Measurements from ENCODE around the gene IL17REL. TPM values are rescaled to one million over a fixed set of nuclear protein-coding genes. Genes with fewer than 3 reads are reported as not detected.

Gene IL17REL
- total and polyA plus RNA-seq, 3 experiments from 2014 or later, result 0.20 to 0.29 TPM; not detected in 1

DNA sequence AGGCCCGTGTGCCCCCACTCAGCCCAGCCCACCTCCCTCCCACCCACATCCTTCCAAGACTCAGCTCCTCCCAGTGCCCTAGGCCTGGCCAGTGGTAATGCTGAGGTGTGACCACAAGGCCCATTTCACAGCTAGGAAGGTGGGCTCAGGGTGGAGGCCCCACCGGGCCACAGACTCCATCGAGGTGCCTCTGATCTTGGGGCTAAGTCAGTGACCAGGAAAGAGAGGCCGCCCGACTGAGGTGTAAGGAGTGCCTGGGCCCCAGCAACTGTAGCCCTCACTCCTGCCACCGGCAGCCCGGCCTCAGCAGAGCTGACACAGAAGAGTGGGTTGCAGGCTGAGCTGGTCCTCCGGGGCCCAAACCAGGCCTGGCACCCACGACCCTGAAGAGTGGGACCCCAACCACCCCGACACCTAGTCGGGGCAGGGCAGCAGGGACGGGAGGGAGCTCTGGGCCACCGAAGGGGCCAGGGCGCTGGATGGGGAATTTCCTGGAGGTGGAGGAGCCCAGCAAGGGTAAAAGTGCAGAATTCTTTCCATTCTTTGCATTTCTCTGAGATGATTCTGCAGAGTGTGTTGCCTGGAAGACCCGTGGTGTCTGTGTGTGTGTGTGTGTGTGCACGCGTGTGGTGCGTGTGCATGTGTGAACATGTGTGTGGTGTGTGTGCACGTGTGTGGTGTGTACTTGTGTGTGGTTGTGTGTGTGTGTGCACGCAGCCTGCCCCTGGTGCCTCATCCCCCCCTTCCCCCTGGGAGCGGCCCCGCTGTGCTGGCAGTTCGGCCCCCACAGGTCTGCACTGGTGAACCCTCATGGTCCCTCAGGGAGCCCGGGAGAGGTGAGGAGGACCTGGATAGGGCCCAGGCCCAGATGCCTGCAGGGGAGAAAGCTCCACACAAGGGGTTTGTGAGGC lies 60.3 kb downstream of the IL17REL start:
- no peak overlapping the region for H3K27ac ChIP-seq (ENCODE audit: low read depth, low read length)
- H3K27me3 ChIP-seq (ENCODE audit: insufficient read depth, low read length, poor library complexity, severe bottlenecking), result no peaks in the 10 kb centered on the region
- Mint-ChIP-seq H3K4me3 (no peak overlapping the region), H3K9me3 (no peaks in the 10 kb centered on the region), H3K27me3 (peaks cover 0 to 2% of the 10 kb centered on the region in 2 donors), H3K4me1 (peaks cover 0 to 2% (median 0%) of the 10 kb centered on the region in 3 donors), H3K36me3 (no peaks in the 10 kb centered on the region), H3K27ac (no peak overlapping the region)
- no peaks in the 10 kb centered on the region for H3K4me1 ChIP-seq (ENCODE audit: insufficient read depth, low read length)
- ChIA-PET POLR2A (no interaction called here), CTCF (no interaction called here)
- no peaks in the 10 kb centered on the region for H3K9me3 ChIP-seq (ENCODE audit: low read length)
- no peak overlapping the region for H3K4me3 ChIP-seq (ENCODE audit: low read length)
- no peak for DNase-seq
- no peaks in the 10 kb centered on the region for H3K36me3 ChIP-seq (ENCODE audit: insufficient read depth, low read length)

DNA sequence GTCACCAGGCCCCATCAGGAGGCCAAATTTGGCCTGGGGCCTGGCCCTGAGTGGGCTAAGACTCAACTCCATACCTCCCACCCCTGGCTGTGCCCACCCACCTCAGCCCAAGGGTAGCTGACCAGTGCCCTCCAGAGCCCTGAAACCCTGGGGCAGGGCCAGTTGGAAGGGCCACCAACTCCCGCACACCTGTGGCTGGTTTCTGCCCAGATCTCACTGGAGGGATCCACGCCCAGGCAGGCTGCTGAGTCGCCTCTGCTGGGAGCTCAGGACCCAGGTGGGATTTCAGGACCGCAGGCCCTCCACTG lies 60.9 kb downstream of the IL17REL start:
- no peak overlapping the region for H3K27ac ChIP-seq (ENCODE audit: low read depth, low read length)
- H3K36me3 ChIP-seq (ENCODE audit: insufficient read depth, low read length), result no peaks in the 10 kb centered on the region
- H3K4me1 Mint-ChIP-seq, result peaks cover 0 to 1% (median 0%) of the 10 kb centered on the region in 3 donors
- no peaks in the 10 kb centered on the region for H3K27me3 ChIP-seq (ENCODE audit: insufficient read depth, low read length, poor library complexity, severe bottlenecking)
- no peaks in the 10 kb centered on the region for H3K9me3 ChIP-seq (ENCODE audit: low read length)
- H3K36me3 Mint-ChIP-seq, result no peaks in the 10 kb centered on the region
- peaks cover 3% of the 10 kb centered on the region for H3K4me1 ChIP-seq (ENCODE audit: insufficient read depth, low read length)
- no peak overlapping the region for H3K4me3 Mint-ChIP-seq
- no peak for DNase-seq
- CTCF ChIA-PET, result no interaction called here
- POLR2A ChIA-PET, result no interaction called here
- no peak overlapping the region for H3K4me3 ChIP-seq (ENCODE audit: low read length)
- H3K27me3 Mint-ChIP-seq, result no peaks in the 10 kb centered on the region
- no peaks in the 10 kb centered on the region for H3K9me3 Mint-ChIP-seq
- H3K27ac Mint-ChIP-seq, result no peak overlapping the region

DNA sequence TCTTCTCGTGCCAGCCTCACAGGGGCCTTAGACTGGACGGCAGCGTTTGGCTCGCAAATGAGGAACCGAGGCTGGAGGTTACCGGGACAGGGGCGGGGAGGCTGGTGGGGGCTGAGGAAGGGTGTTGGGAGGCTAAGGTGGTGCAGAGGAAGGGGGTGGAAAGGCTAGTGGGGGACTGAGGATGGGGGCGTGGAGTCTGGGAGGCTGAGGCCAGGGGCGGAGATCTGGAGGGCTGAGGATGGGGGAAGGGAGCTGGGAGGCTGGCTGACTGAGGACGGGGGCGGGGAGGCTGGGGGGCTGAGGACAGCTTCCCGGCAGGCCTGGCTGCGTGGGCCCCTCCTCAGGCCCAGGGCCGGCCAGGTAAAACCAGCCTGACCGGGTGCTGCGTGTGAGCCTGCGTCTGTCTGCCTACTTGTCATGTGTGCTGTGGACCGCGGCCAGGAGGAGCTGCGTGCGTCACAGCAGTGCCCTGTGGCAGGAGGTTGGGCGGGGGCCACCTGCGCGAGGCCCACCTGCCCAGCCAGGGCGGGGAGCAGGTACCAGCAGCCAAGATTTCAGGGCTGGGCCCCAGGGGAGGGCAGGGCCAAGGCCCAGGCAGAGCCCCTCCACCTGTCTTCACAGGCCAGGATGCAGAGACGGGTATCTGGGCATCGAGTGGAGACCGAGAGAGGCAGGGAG lies 61.4 kb downstream of the IL17REL start:
- H3K9me3 Mint-ChIP-seq, result no peaks in the 10 kb centered on the region
- no peak for DNase-seq
- H3K4me1 ChIP-seq (ENCODE audit: insufficient read depth, low read length), result peaks cover 8% of the 10 kb centered on the region
- H3K27me3 Mint-ChIP-seq, result no peaks in the 10 kb centered on the region
- H3K36me3 ChIP-seq (ENCODE audit: insufficient read depth, low read length), result no peaks in the 10 kb centered on the region
- H3K27me3 ChIP-seq (ENCODE audit: insufficient read depth, low read length, poor library complexity, severe bottlenecking), result no peaks in the 10 kb centered on the region
- CTCF ChIA-PET, result no interaction called here
- no peak overlapping the region for H3K4me3 Mint-ChIP-seq
- peak overlapping the region in 1 of 8 donors; percentile 54 for H3K27ac Mint-ChIP-seq
- no peak overlapping the region for H3K4me3 ChIP-seq (ENCODE audit: low read length)
- H3K36me3 Mint-ChIP-seq, result no peaks in the 10 kb centered on the region
- peaks cover 0 to 5% (median 2%) of the 10 kb centered on the region in 3 donors for H3K4me1 Mint-ChIP-seq
- POLR2A ChIA-PET, result interaction anchor here (0.7 kb wide), 1 partner anchor 21 kb away, joined by 5 read pairs; no protein-coding TSS in a partner anchor
- H3K27ac ChIP-seq (ENCODE audit: low read depth, low read length), result no peak overlapping the region
- no peaks in the 10 kb centered on the region for H3K9me3 ChIP-seq (ENCODE audit: low read length)

DNA sequence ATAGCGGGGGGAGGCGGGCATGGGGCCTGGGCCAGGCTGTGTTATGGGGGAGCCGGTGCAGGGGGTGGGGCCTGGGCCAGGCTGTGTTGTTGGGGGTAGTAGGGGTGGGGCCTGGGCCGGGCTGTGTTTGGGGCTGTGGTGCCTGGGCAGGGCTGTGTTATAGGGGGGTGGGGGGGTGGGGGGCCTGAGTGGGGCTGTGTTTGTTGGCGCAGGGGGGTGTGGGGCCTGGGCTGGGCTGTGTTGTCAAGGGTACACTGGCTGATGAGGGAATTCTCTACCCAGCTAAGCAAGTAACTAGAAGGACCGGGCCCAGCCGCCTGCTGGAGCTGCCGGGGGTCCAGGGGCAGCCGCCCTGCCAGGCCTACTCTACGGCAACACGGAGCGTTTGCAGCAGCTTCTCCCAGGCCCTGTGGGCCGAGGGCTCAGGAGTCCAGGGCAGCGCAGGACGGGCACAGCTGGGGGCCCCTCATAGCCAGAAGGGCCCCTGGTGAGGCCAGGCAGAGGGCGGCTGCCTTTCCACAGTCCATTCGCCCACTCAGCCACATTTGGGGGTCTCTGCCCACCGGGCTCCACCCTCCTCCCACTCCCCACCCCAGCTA lies 62.1 kb downstream of the IL17REL start:
- no peak overlapping the region for H3K27ac ChIP-seq (ENCODE audit: low read depth, low read length)
- no peaks in the 10 kb centered on the region for H3K27me3 Mint-ChIP-seq
- no peak for DNase-seq
- H3K4me1 Mint-ChIP-seq, result peaks cover 6 to 12% (median 7%) of the 10 kb centered on the region in 3 donors
- H3K36me3 ChIP-seq (ENCODE audit: insufficient read depth, low read length), result no peaks in the 10 kb centered on the region
- no peak overlapping the region for H3K4me3 ChIP-seq (ENCODE audit: low read length)
- no peaks in the 10 kb centered on the region for H3K9me3 Mint-ChIP-seq
- no peaks in the 10 kb centered on the region for H3K9me3 ChIP-seq (ENCODE audit: low read length)
- CTCF ChIA-PET, result no interaction called here
- no peak overlapping the region for H3K27ac Mint-ChIP-seq
- H3K36me3 Mint-ChIP-seq, result no peaks in the 10 kb centered on the region
- H3K27me3 ChIP-seq (ENCODE audit: insufficient read depth, low read length, poor library complexity, severe bottlenecking), result no peaks in the 10 kb centered on the region
- POLR2A ChIA-PET, result interaction anchor here (0.7 kb wide), 1 partner anchor 21 kb away, joined by 5 read pairs; no protein-coding TSS in a partner anchor
- H3K4me3 Mint-ChIP-seq, result no peak overlapping the region
- H3K4me1 ChIP-seq (ENCODE audit: insufficient read depth, low read length), result peaks cover 15% of the 10 kb centered on the region

DNA sequence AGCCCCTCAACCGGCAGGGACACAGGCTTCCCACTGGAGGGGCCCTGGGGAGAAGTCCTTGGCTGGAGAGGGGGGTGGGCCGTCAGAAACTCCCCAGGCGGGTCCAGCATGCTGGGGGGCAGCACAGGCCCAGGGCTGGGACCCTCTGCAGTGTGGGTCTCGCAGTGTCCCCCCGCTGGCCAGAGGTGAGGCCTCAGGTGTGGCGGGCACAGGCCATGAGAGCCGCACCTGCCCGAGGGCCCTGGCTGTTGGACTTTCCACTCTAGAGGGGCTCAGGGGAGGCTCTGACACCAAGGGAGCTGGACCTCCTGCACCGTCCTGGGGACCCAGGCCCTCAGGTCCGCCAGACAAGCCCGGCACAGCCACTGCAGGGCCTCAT lies 62.7 kb downstream of the IL17REL start:
- CTCF ChIA-PET, result no interaction called here

GRCh38 chr22:49948958-49949913 lies 63.3 kb downstream of the IL17REL start:
- Histone ChIP-seq H3K27ac (ENCODE audit: low read depth, low read length) (no peak overlapping the region), H3K4me1 (ENCODE audit: insufficient read depth, low read length) (peaks cover 16% of the 10 kb centered on the region), H3K36me3 (ENCODE audit: insufficient read depth, low read length) (no peaks in the 10 kb centered on the region), H3K4me3 (ENCODE audit: low read length) (no peak overlapping the region), H3K27me3 (ENCODE audit: insufficient read depth, low read length, poor library complexity, severe bottlenecking) (no peaks in the 10 kb centered on the region), H3K9me3 (ENCODE audit: low read length) (no peaks in the 10 kb centered on the region)
- no peaks in the 10 kb centered on the region for H3K9me3 Mint-ChIP-seq
- H3K4me3 Mint-ChIP-seq, result no peak overlapping the region
- POLR2A ChIA-PET, result no interaction called here
- no peak for DNase-seq
- H3K27me3 Mint-ChIP-seq, result no peaks in the 10 kb centered on the region
- no peaks in the 10 kb centered on the region for H3K36me3 Mint-ChIP-seq
- H3K4me1 Mint-ChIP-seq, result peaks cover 9 to 13% (median 12%) of the 10 kb centered on the region in 3 donors
- H3K27ac Mint-ChIP-seq, result peak overlapping the region in 2 of 8 donors; percentile 43 to 74
- CTCF ChIA-PET, result no interaction called here

More for the DNA sequence above, 62.7 kb downstream of the IL17REL start:
- Histone ChIP-seq H3K4me1 (ENCODE audit: insufficient read depth, low read length) (peaks cover 16% of the 10 kb centered on the region), H3K36me3 (ENCODE audit: insufficient read depth, low read length) (no peaks in the 10 kb centered on the region), H3K9me3 (ENCODE audit: low read length) (no peaks in the 10 kb centered on the region), H3K4me3 (ENCODE audit: low read length) (no peak overlapping the region), H3K27ac (ENCODE audit: low read depth, low read length) (no peak overlapping the region), H3K27me3 (ENCODE audit: insufficient read depth, low read length, poor library complexity, severe bottlenecking) (no peaks in the 10 kb centered on the region)
- POLR2A ChIA-PET, result no interaction called here
- Mint-ChIP-seq H3K9me3 (no peaks in the 10 kb centered on the region), H3K4me3 (no peak overlapping the region), H3K36me3 (no peaks in the 10 kb centered on the region), H3K4me1 (peaks cover 9 to 13% (median 12%) of the 10 kb centered on the region in 3 donors), H3K27me3 (no peaks in the 10 kb centered on the region), H3K27ac (peak overlapping the region in 1 of 8 donors; percentile 74)
- no peak for DNase-seq

DNA sequence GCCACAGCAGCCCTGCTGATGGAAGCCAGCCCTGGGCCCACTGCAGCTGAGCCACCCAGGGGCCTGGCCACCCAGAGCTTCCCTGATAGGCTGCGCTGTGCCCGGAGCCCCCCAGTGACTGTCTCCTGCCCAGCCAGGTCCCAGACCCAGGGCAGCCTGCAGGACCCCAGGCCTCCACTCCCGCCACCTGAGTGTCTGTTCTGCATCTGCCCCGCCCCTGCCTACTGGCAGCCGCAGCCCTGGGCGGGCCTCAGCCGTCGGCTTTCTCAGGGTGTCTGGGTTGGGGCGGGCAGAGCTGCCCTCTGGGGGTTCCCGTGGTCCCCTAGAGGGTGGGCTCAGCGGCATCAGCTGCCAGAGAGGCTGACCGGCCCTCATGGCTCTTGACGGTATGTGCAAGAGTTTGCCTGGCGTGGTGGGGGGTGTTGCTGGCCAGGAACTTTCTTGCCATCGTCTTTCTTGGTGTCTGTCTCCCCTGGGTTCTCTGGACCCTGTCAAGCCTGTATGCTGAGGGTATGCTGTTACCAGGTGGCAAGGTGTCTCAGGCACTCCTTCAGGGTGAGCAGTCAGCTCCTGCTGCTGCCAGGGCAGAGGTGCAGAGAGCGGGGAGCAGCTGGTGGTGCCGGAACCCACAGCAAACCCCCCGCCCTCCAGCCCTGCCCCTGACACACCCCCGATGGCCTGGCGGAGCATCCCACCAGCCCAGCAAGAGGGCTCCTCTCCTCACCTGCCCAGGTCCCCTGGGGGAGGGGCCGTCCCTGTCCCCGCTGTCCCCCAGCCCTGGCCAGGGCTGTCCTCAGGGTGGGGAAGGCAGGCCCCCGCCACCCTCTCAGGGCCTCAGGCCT lies 64.2 kb downstream of the IL17REL start:
- Mint-ChIP-seq H3K27ac (no peak overlapping the region), H3K9me3 (no peaks in the 10 kb centered on the region), H3K4me1 (peaks cover 9 to 13% (median 12%) of the 10 kb centered on the region in 3 donors), H3K4me3 (no peak overlapping the region), H3K36me3 (no peaks in the 10 kb centered on the region), H3K27me3 (no peaks in the 10 kb centered on the region)
- no peak overlapping the region for H3K4me3 ChIP-seq (ENCODE audit: low read length)
- DNase-seq, result no peak
- no peaks in the 10 kb centered on the region for H3K27me3 ChIP-seq (ENCODE audit: insufficient read depth, low read length, poor library complexity, severe bottlenecking)
- ChIA-PET POLR2A (interaction anchor here (1.6 kb wide), 1 partner anchor 11 kb away, joined by 5 read pairs; no protein-coding TSS in a partner anchor), CTCF (interaction anchor here (1.0 to 2.1 kb wide), 3 partner anchors 11 to 82 kb away, joined by 3 to 9 read pairs (median 4); no protein-coding TSS in a partner anchor)
- no peak overlapping the region for H3K27ac ChIP-seq (ENCODE audit: low read depth, low read length)
- H3K36me3 ChIP-seq (ENCODE audit: insufficient read depth, low read length), result no peaks in the 10 kb centered on the region
- H3K9me3 ChIP-seq (ENCODE audit: low read length), result no peaks in the 10 kb centered on the region
- peaks cover 16% of the 10 kb centered on the region for H3K4me1 ChIP-seq (ENCODE audit: insufficient read depth, low read length)
